GM23338 (cell line): ENCODE results near the gene YLPM1. TPM values are rescaled to one million over a fixed set of nuclear protein-coding genes. Genes with fewer than 3 reads are reported as not detected.

ENCODE experiments used
- ATAC-seq: fragments of 200-7000 bp; cut with Tn5 transposase; 3 replicates; pipeline ENCODE4 v1.9.1; 2020
- DNase-seq: peaks from one replicate; pipeline ENCODE4 v3.0.0-alpha.2; 2015; ENCODE audit warnings: low spot score
- H2AFZ ChIP-seq: fragments of 200-600 bp; sonication (generic); 2 replicates; pipeline ENCODE4 v1.8.0; 2016; ENCODE audit warnings: antibody characterized with exemption, mild to moderate bottlenecking, moderate library complexity
- H3F3A ChIP-seq: fragments of 200-600 bp; sonication (generic); replicated peaks from 2 replicates; pipeline ENCODE4 v1.8.0; 2017; ENCODE audit warnings: antibody characterized with exemption, mixed run types, low read depth
- H3K27ac ChIP-seq: fragments of 200-600 bp; sonication (generic); 2 replicates; pipeline ENCODE4 v1.6.1; 2016; ENCODE audit warnings: low read depth
- H3K27me3 ChIP-seq: fragments of 200-600 bp; sonication (generic); 2 replicates; pipeline ENCODE4 v1.8.0; 2016; ENCODE audit warnings: mild to moderate bottlenecking, mixed run types, moderate library complexity; ENCODE audit not compliant: insufficient read depth
- H3K36me3 ChIP-seq: fragments of 200-600 bp; sonication (generic); 2 replicates; pipeline ENCODE4 v1.8.0; 2016; ENCODE audit warnings: mild to moderate bottlenecking; ENCODE audit not compliant: insufficient read depth
- H3K4me1 ChIP-seq: fragments of 200-600 bp; sonication (generic); 2 replicates; pipeline ENCODE4 v1.8.0; 2016; ENCODE audit warnings: mild to moderate bottlenecking, moderate library complexity; ENCODE audit not compliant: insufficient read depth
- H3K4me2 ChIP-seq: fragments of 200-600 bp; sonication (generic); 2 replicates; pipeline ENCODE4 v1.7.1; 2017; ENCODE audit warnings: mixed run types
- H3K4me3 ChIP-seq: fragments of 200-600 bp; sonication (generic); 2 replicates; pipeline ENCODE4 v1.6.1; 2016; ENCODE audit warnings: mixed run types
- H3K79me2 ChIP-seq: fragments of 200-600 bp; sonication (generic); replicated peaks from 2 replicates; pipeline ENCODE4 v1.8.0; 2017; ENCODE audit warnings: mild to moderate bottlenecking; ENCODE audit not compliant: insufficient read depth
- H3K9me2 ChIP-seq: fragments of 200-600 bp; sonication (generic); 2 replicates; pipeline ENCODE4 v1.8.0; 2017; ENCODE audit not compliant: insufficient read depth
- H4K20me1 ChIP-seq: fragments of 200-600 bp; sonication (generic); replicated peaks from 2 replicates; pipeline ENCODE4 v1.8.0; 2017; ENCODE audit warnings: mild to moderate bottlenecking; ENCODE audit not compliant: insufficient read depth
- H3K27ac Mint-ChIP-seq: 2 replicates; pipeline ENCODE4 v1.8.0; 2020; ENCODE audit warnings: inconsistent platforms, mild to moderate bottlenecking, moderate library complexity, mixed read lengths
- H3K27me3 Mint-ChIP-seq: 3 replicates; pipeline ENCODE4 v1.8.0; 2022; ENCODE audit warnings: low read depth, mild to moderate bottlenecking, moderate library complexity, mixed read lengths, inconsistent platforms; ENCODE audit not compliant: insufficient read depth, poor library complexity
- H3K36me3 Mint-ChIP-seq: 3 replicates; pipeline ENCODE4 v1.8.0; 2021; ENCODE audit warnings: low read depth, mild to moderate bottlenecking, inconsistent platforms, moderate library complexity, mixed read lengths
- H3K4me1 Mint-ChIP-seq: 3 replicates; pipeline ENCODE4 v1.8.0; 2020; ENCODE audit warnings: mild to moderate bottlenecking, inconsistent platforms, mixed read lengths
- H3K4me3 Mint-ChIP-seq: 3 replicates; pipeline ENCODE4 v1.8.0; 2021; ENCODE audit warnings: moderate library complexity, mild to moderate bottlenecking, inconsistent platforms, mixed read lengths
- H3K9me3 Mint-ChIP-seq: 3 replicates; pipeline ENCODE4 v1.8.0; 2020; ENCODE audit warnings: moderate library complexity, mild to moderate bottlenecking, inconsistent platforms, mixed read lengths
- CREB1 ChIP-seq: fragments of 250-450 bp; sonication (Bioruptor Pico); IDR thresholded peaks from 2 replicates; pipeline ENCODE4 v1.5.0; 2020; ENCODE audit warnings: low read depth, mild to moderate bottlenecking, moderate library complexity
- CTCF ChIP-seq, 2 experiments: fragments of 200-600 bp in 1 of 2; sonication (generic) in 1 of 2; conservative IDR thresholded peaks; 2 replicates each; pipeline versions ENCODE4 v1.5.1 to v1.6.1; 2016 to 2017; ENCODE audit warnings: antibody characterized with exemption in 2 of 2, low read depth in 2 of 2, mild to moderate bottlenecking in 2 of 2, moderate library complexity in 1 of 2
- ETS1 ChIP-seq: IDR thresholded peaks from 2 replicates; pipeline ENCODE4 v1.6.1; 2016; ENCODE audit warnings: antibody characterized with exemption
- EZH2 ChIP-seq: fragments of 200-600 bp; sonication (generic); IDR thresholded peaks from one replicate; pipeline ENCODE4 v1.8.0; 2017; ENCODE audit warnings: antibody characterized with exemption, mild to moderate bottlenecking, low read depth; ENCODE audit not compliant: unreplicated experiment
- EZH2phosphoT487 ChIP-seq: fragments of 200-600 bp; sonication (generic); IDR thresholded peaks from one replicate; pipeline ENCODE4 v1.8.1; 2018; ENCODE audit warnings: antibody characterized with exemption; ENCODE audit not compliant: unreplicated experiment
- JUNB ChIP-seq: IDR thresholded peaks from one replicate; pipeline ENCODE4 v1.6.1; 2016; ENCODE audit warnings: antibody characterized with exemption; ENCODE audit not compliant: unreplicated experiment
- NANOG ChIP-seq: IDR thresholded peaks from 2 replicates; pipeline ENCODE4 v1.6.1; 2016; ENCODE audit warnings: antibody characterized with exemption, borderline replicate concordance
- POLR2AphosphoS5 ChIP-seq: IDR thresholded peaks from 2 replicates; pipeline ENCODE4 v1.6.1; 2016; ENCODE audit warnings: antibody characterized with exemption, low read depth
- REST ChIP-seq: IDR thresholded peaks from one replicate; pipeline ENCODE4 v1.6.1; 2018; ENCODE audit warnings: antibody characterized with exemption; ENCODE audit not compliant: unreplicated experiment
- STAT1 ChIP-seq: IDR thresholded peaks from one replicate; pipeline ENCODE4 v1.6.1; 2016; ENCODE audit warnings: antibody characterized with exemption; ENCODE audit not compliant: unreplicated experiment
- ZNF114 ChIP-seq: fragments of 250-450 bp; sonication (Bioruptor Pico); IDR thresholded peaks from 2 replicates; pipeline ENCODE4 v1.5.0; 2020; ENCODE audit warnings: mild to moderate bottlenecking, moderate library complexity
- ZNF331 ChIP-seq: fragments of 250-450 bp; sonication (Bioruptor Pico); IDR thresholded peaks from 2 replicates; pipeline ENCODE4 v1.5.0; 2020; ENCODE audit warnings: low read depth, mild to moderate bottlenecking, moderate library complexity
- ZNF462 ChIP-seq: fragments of 250-450 bp; sonication (Bioruptor Pico); IDR thresholded peaks from 2 replicates; pipeline ENCODE4 v1.5.0; 2020; ENCODE audit warnings: mild to moderate bottlenecking, moderate library complexity
- polyA plus RNA-seq: library from polyadenylated mRNA; unstranded; fragments of >200 nt; fragmentation: Nextera tagmentation; extraction: Ambion mirVana; gene quantifications from 2 replicates; pipeline ENCODE4 v1.2.1, GENCODE V29; 2016
- total RNA-seq: library from RNA; depleted of rRNA; stranded (reverse); fragments of >200 nt; shearing (Covaris generic); gene quantifications from 2 replicates; pipeline ENCODE4 v1.2.3, GENCODE V29; 2014

YLPM1 gene
- total and polyA plus RNA-seq, 2 experiments from 2014 or later = 39.2 to 58.4 TPM

- Histone ChIP-seq H2AFZ (no peak overlapping the region), H3K4me1 (no peaks in the 10 kb centered on the region), H3K79me2 (no peaks in the 10 kb centered on the region), H3K27me3 (no peaks in the 10 kb centered on the region), H3K36me3 (no peaks in the 10 kb centered on the region), H3K9me2 (no peaks in the 10 kb centered on the region), H3F3A (no peaks in the 10 kb centered on the region), H3K4me3 (no peak overlapping the region), H3K4me2 (no peak overlapping the region), H3K27ac (no peak overlapping the region), H4K20me1 (no peaks in the 10 kb centered on the region)
- Mint-ChIP-seq H3K27ac (no peak overlapping the region), H3K27me3 (no peaks in the 10 kb centered on the region), H3K4me1 (no peaks in the 10 kb centered on the region), H3K9me3 (no peaks in the 10 kb centered on the region), H3K4me3 (no peak overlapping the region), H3K36me3 (no peaks in the 10 kb centered on the region)
- ATAC-seq (no peak), DNase-seq (no peak)
- TF ChIP-seq EZH2phosphoT487 (no peak), ZNF331 (CRISPR knock-in tag) (no peak), ZNF114 (CRISPR knock-in tag) (no peak), JUNB (no peak), REST (no peak), POLR2AphosphoS5 (no peak), ZNF462 (CRISPR knock-in tag) (no peak), ETS1 (no peak), EZH2 (no peak), CTCF (conservative IDR thresholded peaks at IDR 0.05; ENCODE audit: low read depth in 2 of 2) (no peak), STAT1 (no peak), NANOG (no peak), CREB1 (CRISPR knock-in tag) (no peak)
Observed at GRCh38 chr14:74858022-74858421, 94.9 kb downstream of the YLPM1 start.
